ENCODE data around the gene ZNF582.

DNA sequence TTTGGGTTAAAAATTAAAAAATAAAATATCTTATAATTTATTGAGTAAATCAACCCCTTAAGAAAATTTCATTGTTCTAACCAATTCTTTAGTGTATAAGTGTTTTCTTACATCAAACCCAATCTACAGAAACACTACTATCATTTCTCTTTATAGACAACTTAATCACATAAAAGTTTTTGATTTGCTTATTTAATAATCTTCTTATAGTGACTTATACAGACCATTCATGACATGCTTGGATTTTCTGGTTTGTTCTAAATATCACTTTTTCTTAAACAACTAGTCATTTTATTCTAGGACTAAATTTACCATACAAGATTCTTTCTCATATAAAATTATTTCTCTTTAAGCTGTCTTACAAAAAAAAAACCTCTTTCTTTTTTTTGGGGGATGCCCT, 51.4 kb downstream of the ZNF582 start:
- TF ChIP-seq, protein P1, sequence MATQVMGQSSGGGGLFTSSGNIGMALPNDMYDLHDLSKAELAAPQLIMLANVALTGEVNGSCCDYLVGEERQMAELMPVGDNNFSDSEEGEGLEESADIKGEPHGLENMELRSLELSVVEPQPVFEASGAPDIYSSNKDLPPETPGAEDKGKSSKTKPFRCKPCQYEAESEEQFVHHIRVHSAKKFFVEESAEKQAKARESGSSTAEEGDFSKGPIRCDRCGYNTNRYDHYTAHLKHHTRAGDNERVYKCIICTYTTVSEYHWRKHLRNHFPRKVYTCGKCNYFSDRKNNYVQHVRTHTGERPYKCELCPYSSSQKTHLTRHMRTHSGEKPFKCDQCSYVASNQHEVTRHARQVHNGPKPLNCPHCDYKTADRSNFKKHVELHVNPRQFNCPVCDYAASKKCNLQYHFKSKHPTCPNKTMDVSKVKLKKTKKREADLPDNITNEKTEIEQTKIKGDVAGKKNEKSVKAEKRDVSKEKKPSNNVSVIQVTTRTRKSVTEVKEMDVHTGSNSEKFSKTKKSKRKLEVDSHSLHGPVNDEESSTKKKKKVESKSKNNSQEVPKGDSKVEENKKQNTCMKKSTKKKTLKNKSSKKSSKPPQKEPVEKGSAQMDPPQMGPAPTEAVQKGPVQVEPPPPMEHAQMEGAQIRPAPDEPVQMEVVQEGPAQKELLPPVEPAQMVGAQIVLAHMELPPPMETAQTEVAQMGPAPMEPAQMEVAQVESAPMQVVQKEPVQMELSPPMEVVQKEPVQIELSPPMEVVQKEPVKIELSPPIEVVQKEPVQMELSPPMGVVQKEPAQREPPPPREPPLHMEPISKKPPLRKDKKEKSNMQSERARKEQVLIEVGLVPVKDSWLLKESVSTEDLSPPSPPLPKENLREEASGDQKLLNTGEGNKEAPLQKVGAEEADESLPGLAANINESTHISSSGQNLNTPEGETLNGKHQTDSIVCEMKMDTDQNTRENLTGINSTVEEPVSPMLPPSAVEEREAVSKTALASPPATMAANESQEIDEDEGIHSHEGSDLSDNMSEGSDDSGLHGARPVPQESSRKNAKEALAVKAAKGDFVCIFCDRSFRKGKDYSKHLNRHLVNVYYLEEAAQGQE (IDR thresholded peaks at IDR 0.05; ENCODE audit: insufficient read depth in 1 of 2, low read depth in 2 of 2, low read length in 2 of 2) = no peak
- no peak for TF ChIP-seq POLR2AphosphoS5 (IDR thresholded peaks at IDR 0.05; ENCODE audit: low read depth, low read length)
- no peak for TF ChIP-seq SIN3A (IDR thresholded peaks at IDR 0.05; ENCODE audit: borderline replicate concordance, insufficient read depth, low read length)
- no peak for TF ChIP-seq TAF1 (IDR thresholded peaks at IDR 0.05; ENCODE audit: borderline replicate concordance, insufficient read depth, low read length)
- no peak for TF ChIP-seq FOXP2 (optimal IDR thresholded peaks at IDR 0.05; ENCODE audit: borderline replicate concordance, extremely low read depth, extremely low read length, insufficient read depth)
